GM23338 (cell line): ENCODE measurements around the gene HAUS2. TPM values are rescaled to one million over a fixed set of nuclear protein-coding genes. Genes with fewer than 3 reads are reported as not detected.

Experiments
- ATAC-seq: fragments of 200-7000 bp; cut with Tn5 transposase; 3 replicates; pipeline ENCODE4 v1.9.1; 2020
- DNase-seq: peaks from one replicate; pipeline ENCODE4 v3.0.0-alpha.2; 2015; ENCODE audit warnings: low spot score
- H2AFZ ChIP-seq: fragments of 200-600 bp; sonication (generic); 2 replicates; pipeline ENCODE4 v1.8.0; 2016; ENCODE audit warnings: antibody characterized with exemption, mild to moderate bottlenecking, moderate library complexity
- H3F3A ChIP-seq: fragments of 200-600 bp; sonication (generic); replicated peaks from 2 replicates; pipeline ENCODE4 v1.8.0; 2017; ENCODE audit warnings: antibody characterized with exemption, mixed run types, low read depth
- H3K27ac ChIP-seq: fragments of 200-600 bp; sonication (generic); 2 replicates; pipeline ENCODE4 v1.6.1; 2016; ENCODE audit warnings: low read depth
- H3K27me3 ChIP-seq: fragments of 200-600 bp; sonication (generic); 2 replicates; pipeline ENCODE4 v1.8.0; 2016; ENCODE audit warnings: mild to moderate bottlenecking, mixed run types, moderate library complexity; ENCODE audit not compliant: insufficient read depth
- H3K36me3 ChIP-seq: fragments of 200-600 bp; sonication (generic); 2 replicates; pipeline ENCODE4 v1.8.0; 2016; ENCODE audit warnings: mild to moderate bottlenecking; ENCODE audit not compliant: insufficient read depth
- H3K4me1 ChIP-seq: fragments of 200-600 bp; sonication (generic); 2 replicates; pipeline ENCODE4 v1.8.0; 2016; ENCODE audit warnings: mild to moderate bottlenecking, moderate library complexity; ENCODE audit not compliant: insufficient read depth
- H3K4me2 ChIP-seq: fragments of 200-600 bp; sonication (generic); 2 replicates; pipeline ENCODE4 v1.7.1; 2017; ENCODE audit warnings: mixed run types
- H3K4me3 ChIP-seq: fragments of 200-600 bp; sonication (generic); 2 replicates; pipeline ENCODE4 v1.6.1; 2016; ENCODE audit warnings: mixed run types
- H3K79me2 ChIP-seq: fragments of 200-600 bp; sonication (generic); replicated peaks from 2 replicates; pipeline ENCODE4 v1.8.0; 2017; ENCODE audit warnings: mild to moderate bottlenecking; ENCODE audit not compliant: insufficient read depth
- H3K9me2 ChIP-seq: fragments of 200-600 bp; sonication (generic); 2 replicates; pipeline ENCODE4 v1.8.0; 2017; ENCODE audit not compliant: insufficient read depth
- H4K20me1 ChIP-seq: fragments of 200-600 bp; sonication (generic); replicated peaks from 2 replicates; pipeline ENCODE4 v1.8.0; 2017; ENCODE audit warnings: mild to moderate bottlenecking; ENCODE audit not compliant: insufficient read depth
- H3K27ac Mint-ChIP-seq: 2 replicates; pipeline ENCODE4 v1.8.0; 2020; ENCODE audit warnings: inconsistent platforms, mild to moderate bottlenecking, moderate library complexity, mixed read lengths
- H3K27me3 Mint-ChIP-seq: 3 replicates; pipeline ENCODE4 v1.8.0; 2022; ENCODE audit warnings: low read depth, mild to moderate bottlenecking, moderate library complexity, mixed read lengths, inconsistent platforms; ENCODE audit not compliant: insufficient read depth, poor library complexity
- H3K36me3 Mint-ChIP-seq: 3 replicates; pipeline ENCODE4 v1.8.0; 2021; ENCODE audit warnings: low read depth, mild to moderate bottlenecking, inconsistent platforms, moderate library complexity, mixed read lengths
- H3K4me1 Mint-ChIP-seq: 3 replicates; pipeline ENCODE4 v1.8.0; 2020; ENCODE audit warnings: mild to moderate bottlenecking, inconsistent platforms, mixed read lengths
- H3K4me3 Mint-ChIP-seq: 3 replicates; pipeline ENCODE4 v1.8.0; 2021; ENCODE audit warnings: moderate library complexity, mild to moderate bottlenecking, inconsistent platforms, mixed read lengths
- H3K9me3 Mint-ChIP-seq: 3 replicates; pipeline ENCODE4 v1.8.0; 2020; ENCODE audit warnings: moderate library complexity, mild to moderate bottlenecking, inconsistent platforms, mixed read lengths
- CREB1 ChIP-seq: fragments of 250-450 bp; sonication (Bioruptor Pico); IDR thresholded peaks from 2 replicates; pipeline ENCODE4 v1.5.0; 2020; ENCODE audit warnings: low read depth, mild to moderate bottlenecking, moderate library complexity
- ETS1 ChIP-seq: IDR thresholded peaks from 2 replicates; pipeline ENCODE4 v1.6.1; 2016; ENCODE audit warnings: antibody characterized with exemption
- EZH2 ChIP-seq: fragments of 200-600 bp; sonication (generic); IDR thresholded peaks from one replicate; pipeline ENCODE4 v1.8.0; 2017; ENCODE audit warnings: antibody characterized with exemption, mild to moderate bottlenecking, low read depth; ENCODE audit not compliant: unreplicated experiment
- EZH2phosphoT487 ChIP-seq: fragments of 200-600 bp; sonication (generic); IDR thresholded peaks from one replicate; pipeline ENCODE4 v1.8.1; 2018; ENCODE audit warnings: antibody characterized with exemption; ENCODE audit not compliant: unreplicated experiment
- JUNB ChIP-seq: IDR thresholded peaks from one replicate; pipeline ENCODE4 v1.6.1; 2016; ENCODE audit warnings: antibody characterized with exemption; ENCODE audit not compliant: unreplicated experiment
- POLR2AphosphoS5 ChIP-seq: IDR thresholded peaks from 2 replicates; pipeline ENCODE4 v1.6.1; 2016; ENCODE audit warnings: antibody characterized with exemption, low read depth
- REST ChIP-seq: IDR thresholded peaks from one replicate; pipeline ENCODE4 v1.6.1; 2018; ENCODE audit warnings: antibody characterized with exemption; ENCODE audit not compliant: unreplicated experiment
- ZNF331 ChIP-seq: fragments of 250-450 bp; sonication (Bioruptor Pico); IDR thresholded peaks from 2 replicates; pipeline ENCODE4 v1.5.0; 2020; ENCODE audit warnings: low read depth, mild to moderate bottlenecking, moderate library complexity
- ZNF462 ChIP-seq: fragments of 250-450 bp; sonication (Bioruptor Pico); IDR thresholded peaks from 2 replicates; pipeline ENCODE4 v1.5.0; 2020; ENCODE audit warnings: mild to moderate bottlenecking, moderate library complexity
- polyA plus RNA-seq: library from polyadenylated mRNA; unstranded; fragments of >200 nt; fragmentation: Nextera tagmentation; extraction: Ambion mirVana; gene quantifications from 2 replicates; pipeline ENCODE4 v1.2.1, GENCODE V29; 2016
- total RNA-seq: library from RNA; depleted of rRNA; stranded (reverse); fragments of >200 nt; shearing (Covaris generic); gene quantifications from 2 replicates; pipeline ENCODE4 v1.2.3, GENCODE V29; 2014

Gene HAUS2
- total and polyA plus RNA-seq, 2 experiments from 2014 or later, result 30.9 to 32.7 TPM

GRCh38 chr15:42594095-42594494 lies 45.5 kb downstream of the HAUS2 start:
- no peak overlapping the region for H3K27ac ChIP-seq
- H3K4me1 ChIP-seq, result no peaks in the 10 kb centered on the region; the same call in 1 of the 2 replicates
- no peaks in the 10 kb centered on the region for H3K79me2 ChIP-seq
- DNase-seq (no peak), ATAC-seq (no peak)
- Mint-ChIP-seq H3K9me3 (no peaks in the 10 kb centered on the region), H3K4me1 (peaks cover 9% of the 10 kb centered on the region), H3K27ac (no peak overlapping the region), H3K4me3 (no peak overlapping the region), H3K36me3 (no peaks in the 10 kb centered on the region), H3K27me3 (no peaks in the 10 kb centered on the region)
- no peak for TF ChIP-seq EZH2
- no peak for TF ChIP-seq CREB1 (CRISPR knock-in tag)
- TF ChIP-seq POLR2AphosphoS5, result no peak
- no peak for TF ChIP-seq ZNF462 (CRISPR knock-in tag)
- no peak for TF ChIP-seq ZNF331 (CRISPR knock-in tag)
- no peak for TF ChIP-seq ETS1
- TF ChIP-seq EZH2phosphoT487, result no peak
- TF ChIP-seq REST, result no peak
- no peak for TF ChIP-seq JUNB
- H3K4me3 ChIP-seq, result no peak overlapping the region
- H3K36me3 ChIP-seq, result no peaks in the 10 kb centered on the region
- no peak overlapping the region for H3K4me2 ChIP-seq
- H3K9me2 ChIP-seq, result no peaks in the 10 kb centered on the region
- no peaks in the 10 kb centered on the region for H3K27me3 ChIP-seq
- H3F3A ChIP-seq, result no peaks in the 10 kb centered on the region
- no peak overlapping the region for H2AFZ ChIP-seq
- no peaks in the 10 kb centered on the region for H4K20me1 ChIP-seq
